RWPE1 (cell line): ENCODE measurements around the gene OR2D3.

Experiments
- CTCF ChIA-PET: fragments of 350-600 bp; sonication (Branson Sonifier 250); formaldehyde crosslinking; extraction: SDS; loops from one replicate; lab custom pipeline; 2021; lab: Yijun Ruan, JAX
- POLR2A ChIA-PET: fragments of 400-600 bp; formaldehyde crosslinking; extraction: SDS; loops from one replicate; lab custom pipeline; 2020; ENCODE audit warnings: antibody characterized with exemption; ENCODE audit not compliant: low non-redundant PET; lab: Yijun Ruan, JAX
- DNase-seq: peaks from one replicate; pipeline ENCODE4 v3.0.0; 2012; ENCODE audit warnings: low spot score
- H3K27ac ChIP-seq: fragments of 450-650 bp; 2 replicates; pipeline ENCODE4 v1.5.1; 2017
- TF ChIP-seq, protein P1 (sequence below): fragments of 450-650 bp; conservative IDR thresholded peaks from 2 replicates; pipeline ENCODE4 v1.5.1; 2017; ENCODE audit warnings: low read depth, mild to moderate bottlenecking

The OR2D3 gene

DNA sequence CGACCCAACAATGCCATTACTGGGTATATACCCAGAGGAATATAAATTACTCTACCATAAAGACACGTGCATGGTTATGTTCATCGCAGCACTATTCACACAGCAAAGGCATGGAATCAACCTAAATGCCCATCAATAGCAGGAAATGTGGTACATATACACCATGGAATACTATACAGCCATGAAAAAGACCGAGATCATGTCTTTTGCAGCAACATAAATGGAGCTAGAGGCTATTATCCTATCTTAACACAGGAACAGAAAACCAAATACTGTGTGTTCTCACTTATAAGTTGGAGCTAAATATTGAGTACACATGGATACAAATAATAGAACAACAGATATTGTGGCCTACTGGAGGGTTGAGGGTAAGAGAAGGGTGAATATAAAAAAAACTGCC, 32.0 kb upstream of the OR2D3 start:
- no peak for DNase-seq
- CTCF ChIA-PET, result no interaction called here
- POLR2A ChIA-PET, result no interaction called here
- TF ChIP-seq, protein P1, sequence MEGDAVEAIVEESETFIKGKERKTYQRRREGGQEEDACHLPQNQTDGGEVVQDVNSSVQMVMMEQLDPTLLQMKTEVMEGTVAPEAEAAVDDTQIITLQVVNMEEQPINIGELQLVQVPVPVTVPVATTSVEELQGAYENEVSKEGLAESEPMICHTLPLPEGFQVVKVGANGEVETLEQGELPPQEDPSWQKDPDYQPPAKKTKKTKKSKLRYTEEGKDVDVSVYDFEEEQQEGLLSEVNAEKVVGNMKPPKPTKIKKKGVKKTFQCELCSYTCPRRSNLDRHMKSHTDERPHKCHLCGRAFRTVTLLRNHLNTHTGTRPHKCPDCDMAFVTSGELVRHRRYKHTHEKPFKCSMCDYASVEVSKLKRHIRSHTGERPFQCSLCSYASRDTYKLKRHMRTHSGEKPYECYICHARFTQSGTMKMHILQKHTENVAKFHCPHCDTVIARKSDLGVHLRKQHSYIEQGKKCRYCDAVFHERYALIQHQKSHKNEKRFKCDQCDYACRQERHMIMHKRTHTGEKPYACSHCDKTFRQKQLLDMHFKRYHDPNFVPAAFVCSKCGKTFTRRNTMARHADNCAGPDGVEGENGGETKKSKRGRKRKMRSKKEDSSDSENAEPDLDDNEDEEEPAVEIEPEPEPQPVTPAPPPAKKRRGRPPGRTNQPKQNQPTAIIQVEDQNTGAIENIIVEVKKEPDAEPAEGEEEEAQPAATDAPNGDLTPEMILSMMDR, result no peak
- H3K27ac ChIP-seq, result no peak overlapping the region

DNA sequence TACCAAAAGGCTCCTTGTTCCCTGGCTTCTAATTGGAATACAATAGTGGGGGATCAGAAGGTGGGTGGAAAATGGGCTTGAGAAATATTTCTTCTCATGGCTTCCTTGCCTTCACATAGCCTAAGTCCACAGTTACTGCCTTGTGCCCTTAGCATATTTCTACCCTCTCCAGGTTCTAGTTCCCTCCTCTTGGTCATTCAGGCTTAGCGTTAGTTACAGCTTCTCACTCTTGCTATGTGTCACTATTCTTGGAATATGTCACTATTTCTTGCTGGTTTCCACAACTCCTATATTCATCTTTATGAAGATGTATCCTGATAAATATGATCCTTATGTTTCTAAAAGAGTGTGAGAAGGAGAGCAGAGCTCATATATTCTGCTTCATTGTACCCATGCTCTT, 31.0 kb upstream of the OR2D3 start:
- DNase-seq, result no peak
- TF ChIP-seq, protein P1, result no peak
- no peak overlapping the region for H3K27ac ChIP-seq
- POLR2A ChIA-PET, result no interaction called here
- CTCF ChIA-PET, result no interaction called here

DNA sequence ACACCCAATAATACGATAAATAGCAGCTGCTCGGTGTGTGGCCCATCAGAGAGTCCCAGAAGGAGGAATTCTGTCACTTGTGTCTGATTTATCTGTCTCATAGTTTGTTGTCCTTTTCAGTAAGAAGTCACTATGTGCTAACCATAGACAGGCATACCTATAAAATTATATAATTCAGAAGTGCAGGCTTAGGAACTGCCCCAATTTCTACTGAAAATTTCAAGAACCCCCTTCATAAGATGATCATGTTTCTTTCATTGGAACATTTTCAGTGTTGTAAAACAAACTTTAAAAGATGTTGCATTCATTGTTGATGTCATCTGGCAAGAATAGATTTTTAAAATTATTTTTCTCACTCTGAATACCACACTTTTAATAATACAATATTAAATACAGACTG, 28.4 kb upstream of the OR2D3 start, which contains the start of gene OR2D2:
OR2D2 (minus strand) TSS at position 101 of the 400 bp plus-strand sequence; CDS start at position 101, 0 bp downstream.
- POLR2A ChIA-PET, result no interaction called here
- TF ChIP-seq, protein P1, result no peak
- DNase-seq, result no peak
- CTCF ChIA-PET, result no interaction called here
- H3K27ac ChIP-seq, result no peak within 1 kb of the TSS

DNA sequence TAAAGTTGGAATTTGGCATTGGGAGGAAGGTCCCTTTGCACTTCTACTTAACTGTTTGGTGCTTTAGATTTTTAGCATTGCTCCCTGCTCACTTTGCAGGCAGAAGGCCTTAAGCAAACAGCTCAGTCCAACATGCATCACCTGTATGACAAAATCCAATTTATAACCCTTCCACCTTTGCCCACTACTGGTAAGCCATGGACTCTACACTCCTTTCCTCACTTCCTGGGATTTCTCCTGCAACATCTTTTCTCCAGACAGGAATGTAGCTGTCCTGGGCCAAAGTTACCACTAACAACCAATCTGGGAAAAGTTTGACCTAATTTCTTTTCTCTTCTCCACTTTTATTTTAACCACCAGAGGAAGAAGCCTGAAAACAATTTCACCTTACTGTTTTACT, 26.7 kb upstream of the OR2D3 start:
- ChIA-PET CTCF (no interaction called here), POLR2A (no interaction called here)
- no peak overlapping the region for H3K27ac ChIP-seq
- no peak for DNase-seq
- TF ChIP-seq, protein P1, result no peak

DNA sequence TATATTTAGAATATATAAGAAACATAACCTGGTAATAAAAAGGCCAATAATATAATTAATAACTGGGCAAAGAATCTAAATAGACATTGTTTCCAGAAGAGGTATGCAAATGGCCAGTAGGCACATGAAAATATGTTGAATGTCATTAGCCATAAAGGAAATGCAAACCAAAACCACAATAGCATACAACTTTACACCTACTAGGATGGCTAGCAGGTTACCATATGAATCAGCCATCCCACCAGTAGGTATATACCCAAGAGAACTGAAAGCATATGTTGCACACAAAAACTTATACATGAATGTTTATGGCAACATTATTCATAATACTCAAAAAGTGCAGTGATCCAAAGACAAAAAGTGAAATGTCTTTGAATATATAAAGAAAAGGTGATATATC, 25.8 kb upstream of the OR2D3 start:
- POLR2A ChIA-PET, result no interaction called here
- no peak overlapping the region for H3K27ac ChIP-seq
- TF ChIP-seq, protein P1, result no peak
- no peak for DNase-seq
- CTCF ChIA-PET, result no interaction called here

DNA sequence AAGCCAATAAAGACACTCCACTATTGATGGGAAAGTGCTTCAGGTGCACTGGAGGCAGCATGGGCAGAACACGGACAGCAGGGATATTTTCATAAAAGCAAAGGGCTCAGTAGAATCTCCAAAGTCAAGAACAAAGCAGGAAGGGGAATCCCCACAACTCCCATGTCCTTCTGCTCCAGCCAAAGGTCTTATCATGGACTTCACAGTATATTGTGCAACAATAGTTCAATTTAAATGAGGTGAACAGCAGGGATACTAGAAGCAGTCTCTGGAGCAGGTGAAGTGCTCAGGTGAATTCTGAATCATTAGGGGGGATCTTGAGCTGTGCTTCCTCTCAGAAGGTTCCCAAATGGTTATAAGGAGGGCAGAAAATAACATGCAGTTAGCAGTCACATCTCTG, 21.9 kb upstream of the OR2D3 start:
- DNase-seq, result no peak
- TF ChIP-seq, protein P1, result no peak
- H3K27ac ChIP-seq, result no peak overlapping the region
- ChIA-PET POLR2A (no interaction called here), CTCF (no interaction called here)
